Stimulated activated CD4-positive, alpha-beta T cell treated with anti-CD3 and anti-CD28 coated beads, Interleukin-2, amount 100 ng/mL, for 4 hours (primary cell): ENCODE measurements around the gene DSTYK.
"Not testable (repeated sequence)": the region's sequence is repeated elsewhere in the genome, so short reads cannot be mapped to it uniquely, and the experiment has no call there.

Experiments
- DNase-seq: peaks from one replicate; pipeline ENCODE4 v3.0.0-alpha.2; 2020; ENCODE audit warnings: low read depth

Gene DSTYK

GRCh38 chr1:205170532-205171269, 40.8 kb downstream of the DSTYK start:
- DNase-seq = no peak

DNA sequence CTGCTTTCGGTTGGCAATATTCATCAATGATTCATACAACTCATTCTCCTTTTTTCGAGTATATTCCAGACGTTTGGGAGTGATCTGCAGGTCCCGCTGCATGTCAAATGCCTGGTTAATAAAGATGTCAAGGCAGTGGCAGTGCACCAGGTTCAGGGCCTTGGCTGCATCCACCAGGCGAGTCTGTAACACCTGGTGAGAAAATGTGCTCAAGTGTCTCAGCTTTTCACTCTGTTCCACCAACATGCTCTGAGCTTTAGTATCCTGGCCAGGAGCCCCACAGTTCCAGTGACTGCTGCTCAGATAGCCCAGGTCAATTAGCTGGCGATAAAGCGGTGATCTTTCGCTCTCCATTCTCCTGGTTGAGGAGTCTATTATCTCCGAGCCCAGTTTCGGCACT, 42.3 kb downstream of the DSTYK start:
- no peak for DNase-seq

DNA sequence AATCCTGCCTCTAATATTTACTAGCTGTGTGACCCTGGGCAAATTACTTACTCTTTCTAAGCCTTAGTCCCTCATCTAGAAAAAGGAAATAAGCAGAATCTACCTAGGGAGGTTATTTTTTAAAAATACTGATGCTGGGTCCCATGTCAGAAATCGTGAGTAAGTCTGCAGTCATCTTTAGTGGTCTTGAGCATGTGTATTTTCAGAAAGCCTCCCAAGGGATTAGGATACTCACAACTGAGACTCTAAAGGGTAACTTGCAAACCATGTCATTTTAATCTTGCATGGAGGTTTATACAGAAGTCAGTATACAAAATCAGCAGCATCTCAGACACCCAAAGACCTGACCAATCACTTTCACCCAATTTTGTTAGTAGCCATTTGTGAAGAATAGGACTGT, 43.2 kb downstream of the DSTYK start:
- no peak for DNase-seq

- no peak for DNase-seq
Measured at GRCh38 chr1:205162301-205162700, 49.2 kb downstream of the DSTYK start.

DNA sequence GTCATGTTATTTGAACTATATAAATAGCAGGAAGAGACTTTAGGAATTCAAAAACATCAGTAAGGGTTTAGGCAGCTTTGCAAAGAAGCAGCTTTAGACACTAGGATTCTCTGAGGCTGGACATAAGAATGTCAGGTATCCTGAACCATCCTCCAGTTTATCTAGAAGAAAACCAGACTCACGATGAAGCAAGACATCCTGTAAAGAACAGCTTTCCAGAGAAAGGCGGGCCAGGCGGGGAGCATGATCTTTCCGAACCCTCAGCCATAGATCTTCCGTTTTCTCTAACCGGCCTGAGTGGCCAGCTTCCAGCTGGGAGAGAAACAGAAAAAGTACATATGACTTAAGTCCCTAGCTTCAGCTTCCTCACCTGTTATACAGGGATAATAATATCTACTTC, 50.4 kb downstream of the DSTYK start:
- no peak for DNase-seq

DNA sequence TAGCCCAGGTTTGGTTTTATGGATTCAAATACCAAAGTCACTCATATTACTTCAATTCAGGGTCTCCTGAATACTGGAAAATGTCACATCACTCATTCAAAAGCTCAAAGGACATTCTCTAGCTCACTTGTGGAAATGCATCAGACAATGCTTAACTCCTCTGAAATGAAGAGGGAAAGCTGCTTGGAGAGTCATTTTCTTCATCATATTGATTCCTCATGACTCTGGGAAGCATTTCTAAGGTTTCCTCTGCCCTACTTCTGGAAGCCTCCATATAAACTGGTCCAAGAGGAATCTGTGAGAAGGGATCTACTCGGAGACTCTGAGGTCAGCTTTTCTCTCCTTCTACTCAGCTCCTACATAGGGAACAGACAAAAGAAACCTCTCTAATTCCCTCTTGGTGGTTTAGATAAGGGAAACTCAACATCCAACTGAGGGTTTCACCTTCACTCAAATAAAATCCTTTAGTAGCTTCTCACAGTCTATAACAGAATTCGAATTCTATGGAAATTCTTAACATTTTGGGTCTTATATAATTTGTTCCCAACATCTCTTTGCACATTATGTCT, 53.4 kb downstream of the DSTYK start:
- DNase-seq = no peak

DNA sequence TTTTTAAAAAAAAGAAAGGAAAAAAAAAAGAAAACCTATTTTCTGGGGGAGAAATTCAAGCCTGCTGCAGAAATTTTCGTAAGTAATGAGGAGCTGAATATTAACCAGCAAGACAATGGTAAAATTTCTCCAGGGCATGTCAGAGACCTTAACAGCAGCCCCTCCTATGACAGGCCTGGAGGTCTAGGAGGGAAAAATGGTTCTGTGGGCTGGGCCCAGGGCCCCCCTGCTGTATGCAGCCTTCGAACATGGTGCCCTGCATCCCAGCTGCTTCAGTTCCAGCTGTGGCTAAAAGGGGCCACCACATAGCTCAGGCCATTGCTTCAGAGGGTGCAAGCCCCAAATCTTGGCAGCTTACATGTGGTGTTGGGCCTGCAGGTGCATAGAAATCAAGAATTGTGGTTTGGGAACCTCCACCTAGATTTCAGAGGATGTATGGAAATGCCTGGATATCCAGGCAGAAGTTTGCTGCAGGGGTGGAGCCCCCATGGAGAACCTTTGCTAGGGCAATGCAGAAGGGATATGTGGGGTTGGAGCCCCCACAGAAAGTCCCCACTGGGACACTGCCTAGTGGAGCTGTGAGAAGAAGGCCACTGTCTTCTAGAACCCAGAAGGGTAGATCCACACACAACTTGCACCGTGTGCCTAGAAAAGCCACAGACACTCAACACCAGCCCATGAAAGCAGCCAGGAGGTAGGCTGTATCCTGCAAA, 55.7 kb downstream of the DSTYK start:
- not testable (repeated sequence) for DNase-seq

GRCh38 chr1:205152505-205152904, 59.0 kb downstream of the DSTYK start:
- DNase-seq = no peak

DNA sequence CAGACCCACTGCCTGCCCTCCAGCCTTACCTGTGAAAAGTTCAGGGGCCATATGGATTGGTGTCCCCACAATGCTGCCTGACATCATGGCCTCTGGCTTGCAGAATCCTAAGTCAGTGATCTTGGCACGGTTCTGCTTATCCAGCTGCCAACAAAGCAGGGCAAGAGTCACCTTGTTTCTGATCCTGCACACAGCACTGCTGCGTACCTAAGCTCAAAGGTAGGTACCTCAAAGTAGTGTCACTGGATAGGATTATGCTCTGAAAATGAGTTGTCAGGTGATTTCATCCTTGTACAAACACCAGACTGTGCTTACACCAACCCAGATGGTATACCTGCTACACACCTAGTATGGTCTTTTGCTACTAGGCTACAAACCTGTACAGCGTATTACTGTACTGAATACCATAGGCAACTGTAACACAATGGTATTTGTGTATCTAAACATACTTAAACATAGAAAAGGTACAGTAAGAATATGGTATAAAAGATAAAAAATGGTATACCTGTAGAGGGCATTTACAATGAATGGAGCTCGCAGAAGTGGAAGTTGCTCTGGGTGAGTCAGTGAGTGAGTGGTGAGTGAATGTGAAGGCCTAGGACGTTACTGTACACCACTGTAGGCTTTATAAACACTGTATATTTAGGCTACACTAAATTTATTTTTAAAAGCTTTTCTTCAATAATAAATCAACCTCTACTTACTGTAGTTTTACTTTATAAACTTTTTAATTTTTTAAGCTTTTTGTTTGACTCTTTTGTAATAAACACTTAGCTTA, 60.7 kb downstream of the DSTYK start:
- DNase-seq = no peak

DNA sequence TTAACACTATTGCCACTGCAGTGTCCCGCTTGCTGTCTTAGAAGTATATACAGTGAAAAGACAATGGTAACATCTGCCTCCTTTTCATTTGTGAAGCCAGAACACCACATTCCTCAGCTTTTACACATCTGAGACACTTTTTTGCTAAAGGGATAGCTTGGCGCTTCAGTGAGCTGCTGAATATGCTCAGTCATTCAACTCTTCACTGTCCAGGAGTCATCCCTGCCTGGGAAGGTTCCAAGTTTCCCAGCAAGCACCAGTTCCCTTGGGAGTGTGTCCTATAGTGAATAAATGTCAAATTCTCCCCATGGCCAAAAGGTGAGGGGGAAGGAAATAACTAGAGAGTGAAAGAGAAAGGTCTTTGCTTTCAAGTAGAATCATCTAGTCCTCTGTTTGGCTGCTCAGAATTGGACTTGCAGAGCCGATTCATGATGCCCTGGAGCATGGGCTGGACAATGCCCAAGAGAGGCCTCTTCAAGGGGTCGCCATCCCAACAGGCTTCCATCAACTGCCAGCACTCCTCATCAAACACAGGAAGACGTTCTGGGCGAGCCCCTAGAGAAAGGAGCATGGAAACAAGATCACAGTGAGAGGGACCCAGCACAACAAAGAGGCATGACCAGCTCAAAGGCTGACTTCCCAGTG, 64.2 kb downstream of the DSTYK start:
- no peak for DNase-seq

GRCh38 chr1:205144751-205145150, 66.8 kb downstream of the DSTYK start:
- DNase-seq = no peak

DNA sequence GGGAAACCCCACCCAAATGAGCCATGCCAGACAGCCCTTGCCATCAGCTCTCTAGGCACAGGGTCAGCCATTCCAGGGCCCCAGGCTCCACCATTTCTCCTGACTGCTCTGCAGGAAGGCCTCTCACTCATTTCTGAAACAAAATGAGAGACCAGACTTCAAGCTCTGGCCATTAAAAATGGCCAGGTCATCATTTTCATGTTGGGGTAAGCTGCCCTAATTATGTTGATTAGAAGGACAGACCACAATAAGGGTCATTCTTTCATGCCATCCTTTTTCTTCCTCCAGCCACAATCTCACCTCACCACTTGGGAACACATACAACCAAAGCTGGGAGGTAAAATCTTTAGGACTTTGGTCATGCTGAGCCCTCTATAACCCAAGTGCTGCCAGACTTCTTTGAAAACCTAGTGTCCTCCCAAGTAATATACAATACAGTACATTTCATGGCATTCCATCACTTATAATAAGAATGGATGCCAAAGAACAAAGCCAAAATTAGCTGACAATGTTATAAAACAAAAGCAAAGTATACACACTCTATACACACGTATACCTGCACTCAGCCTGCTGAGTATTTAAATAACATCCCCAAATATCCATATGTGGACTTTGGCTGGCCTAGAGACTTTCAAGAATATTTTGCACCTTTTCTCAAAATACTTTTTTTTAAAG, 67.3 kb downstream of the DSTYK start:
- no peak for DNase-seq

GRCh38 chr1:205142102-205142469, 69.4 kb downstream of the DSTYK start:
- no peak for DNase-seq

DNA sequence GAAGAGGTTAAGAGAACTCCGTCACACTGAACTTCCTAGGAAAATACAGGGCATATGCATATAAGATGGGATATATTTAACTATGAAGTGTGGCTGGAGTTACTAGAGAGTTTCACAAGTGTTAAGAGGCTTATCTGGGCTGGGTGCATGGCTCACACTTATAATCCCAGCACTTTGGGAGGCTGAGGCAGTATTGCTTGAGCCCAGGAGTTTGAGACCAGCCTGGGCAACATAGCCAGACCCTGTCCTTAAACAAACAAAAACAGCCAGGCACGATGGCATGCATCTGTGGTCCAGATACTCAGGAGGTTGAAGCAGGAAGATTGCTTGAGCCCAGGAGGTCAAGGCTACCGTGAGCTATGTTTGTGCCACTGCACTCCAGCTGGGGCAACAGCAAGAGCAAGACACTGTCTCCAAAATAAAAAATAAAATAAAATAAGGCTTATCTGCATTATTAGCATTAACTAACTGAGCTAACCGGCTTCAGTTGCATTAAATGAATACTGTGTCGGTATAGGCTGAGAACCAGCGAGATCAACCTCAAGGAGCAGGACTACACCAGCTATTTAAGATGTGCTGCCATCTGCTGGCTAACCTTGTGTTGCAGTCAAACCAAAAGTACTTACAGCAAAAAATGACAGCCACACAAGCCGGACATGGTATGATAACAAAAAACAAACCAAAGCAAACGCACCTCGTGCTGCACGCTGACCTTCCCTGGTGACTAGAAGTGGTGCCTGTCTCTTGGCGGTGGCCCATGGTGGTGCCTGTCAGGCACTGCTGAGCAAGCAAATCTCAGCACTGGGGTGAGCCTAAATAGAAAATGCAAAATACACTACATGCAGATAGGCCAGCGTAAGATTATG, 70.0 kb downstream of the DSTYK start:
- peak; percentile 52 for DNase-seq

GRCh38 chr1:205140113-205140512, 71.4 kb downstream of the DSTYK start:
- no peak for DNase-seq

- no peak for DNase-seq
Measured at GRCh38 chr1:205137901-205138300, 73.6 kb downstream of the DSTYK start.

DNA sequence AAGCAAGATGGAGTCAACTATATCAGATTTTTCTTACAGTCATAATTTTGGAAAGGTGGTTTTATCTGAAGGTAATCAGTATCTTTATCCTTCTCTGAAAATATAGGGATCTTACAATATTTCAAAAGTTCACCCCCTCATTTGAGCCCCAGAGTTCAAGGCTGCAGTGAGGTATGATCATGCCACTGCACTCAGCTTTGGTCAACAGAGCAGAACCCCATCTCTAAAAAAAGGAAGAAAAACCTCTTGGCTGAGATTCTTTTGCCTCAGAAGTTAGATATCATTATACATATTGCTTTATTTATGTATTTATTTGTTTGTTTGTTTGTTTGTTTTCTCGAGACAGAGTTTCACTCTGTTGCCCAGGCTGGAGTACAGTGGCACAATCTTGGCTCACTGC, 78.2 kb downstream of the DSTYK start:
- no peak for DNase-seq

GRCh38 chr1:205129447-205130029, 82.0 kb downstream of the DSTYK start:
- no peak for DNase-seq

DNA sequence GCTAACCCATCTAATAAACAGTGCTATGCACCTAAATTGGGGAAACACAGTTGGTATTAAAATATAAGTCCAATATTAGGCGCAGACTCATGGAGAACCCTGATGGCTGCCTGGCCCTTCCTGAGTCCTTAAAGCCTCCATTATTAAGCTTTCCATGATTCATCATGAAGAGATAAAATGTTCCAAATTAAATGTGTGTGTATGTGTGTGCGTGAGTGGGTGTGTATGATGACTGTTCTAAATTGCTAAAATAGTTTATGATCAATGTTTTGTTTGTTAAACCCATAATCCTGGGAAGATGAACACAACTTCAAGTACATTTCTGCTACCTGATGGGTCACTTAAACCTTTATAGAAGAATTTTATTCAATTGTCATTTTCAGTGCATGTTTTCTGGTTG, 83.5 kb downstream of the DSTYK start:
- no peak for DNase-seq

GRCh38 chr1:205127646-205128045, 83.9 kb downstream of the DSTYK start:
- no peak for DNase-seq
